RWPE2 (cell line): ENCODE measurements around the gene RARA.
A peak's percentile ranks its signal among the peaks of the same experiment; 100 is the strongest.

ENCODE experiments used
- ATAC-seq: fragments of 200-7000 bp; cut with Tn5 transposase; 3 replicates; pipeline ENCODE4 v1.9.1; 2021; ENCODE audit warnings: low read depth
- DNase-seq: peaks from one replicate; pipeline ENCODE4 v3.0.0-alpha.2; 2020; ENCODE audit warnings: low spot score
- H3K27ac ChIP-seq: fragments of 450-650 bp; 2 replicates; pipeline ENCODE4 v1.5.1; 2017; ENCODE audit warnings: mild to moderate bottlenecking; ENCODE audit not compliant: poor library complexity, severe bottlenecking
- H3K27me3 ChIP-seq: fragments of 250-450 bp; sonication (Bioruptor Pico); 2 replicates; pipeline ENCODE4 v1.5.1; 2021; ENCODE audit warnings: mild to moderate bottlenecking, moderate library complexity; ENCODE audit not compliant: insufficient read depth, poor library complexity, severe bottlenecking
- H3K36me3 ChIP-seq: fragments of 250-450 bp; sonication (Bioruptor Pico); 2 replicates; pipeline ENCODE4 v1.5.1; 2020; ENCODE audit warnings: low read depth, mild to moderate bottlenecking, moderate library complexity
- H3K4me1 ChIP-seq: fragments of 250-450 bp; sonication (Bioruptor Pico); 2 replicates; pipeline ENCODE4 v1.5.1; 2021; ENCODE audit warnings: mild to moderate bottlenecking, moderate library complexity; ENCODE audit not compliant: insufficient read depth, poor library complexity, severe bottlenecking
- H3K4me3 ChIP-seq: fragments of 250-450 bp; sonication (Bioruptor Pico); 2 replicates; pipeline ENCODE4 v1.5.1; 2021; ENCODE audit warnings: mild to moderate bottlenecking, moderate library complexity; ENCODE audit not compliant: severe bottlenecking
- H3K9me3 ChIP-seq: fragments of 250-450 bp; sonication (Bioruptor Pico); 2 replicates; pipeline ENCODE4 v1.5.1; 2021; ENCODE audit warnings: mild to moderate bottlenecking, moderate library complexity; ENCODE audit not compliant: severe bottlenecking
- TF ChIP-seq, protein P1 (sequence below): fragments of 450-650 bp; IDR thresholded peaks from one replicate; pipeline ENCODE4 v1.5.1; 2017; ENCODE audit warnings: mild to moderate bottlenecking, moderate library complexity; ENCODE audit not compliant: poor library complexity, severe bottlenecking

Gene RARA

DNA sequence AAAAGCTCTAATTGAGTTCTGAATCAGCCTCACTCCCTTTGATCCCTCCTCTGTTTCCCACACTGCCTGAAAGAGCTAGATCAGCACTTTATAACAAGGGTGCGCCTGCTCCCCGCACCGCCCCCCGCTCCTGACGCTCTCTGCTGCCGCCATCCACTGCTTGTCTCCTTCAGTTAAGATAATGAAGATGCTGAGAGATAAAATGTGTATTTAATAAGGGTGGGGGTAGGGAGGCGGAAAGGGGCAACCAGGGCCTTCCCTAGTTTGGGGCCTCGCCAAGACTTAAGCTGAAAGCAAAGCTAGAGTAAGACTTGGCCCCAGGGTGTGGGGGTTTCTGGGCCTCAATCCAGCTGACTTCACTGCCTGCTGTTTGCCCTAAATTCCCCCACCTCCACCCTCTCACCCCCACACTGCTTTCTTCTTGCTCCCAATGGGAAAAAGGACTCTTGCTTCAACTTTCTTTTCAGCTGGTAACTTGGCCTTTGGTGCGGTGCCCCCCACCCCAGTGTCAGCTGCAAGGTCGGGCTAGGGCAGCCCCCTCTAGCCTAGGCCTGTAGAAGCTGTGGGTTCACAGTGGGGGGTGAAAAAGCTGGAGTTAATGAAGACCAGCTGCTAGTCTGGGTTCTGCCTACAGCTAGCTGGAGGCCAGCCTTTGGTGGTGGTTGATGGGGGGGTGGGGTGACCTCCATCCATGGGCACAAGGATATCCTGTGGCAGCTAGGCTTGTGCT lies 1.8 kb upstream of the RARA start:
- Histone ChIP-seq H3K4me1 (peaks cover 57% of the 10 kb centered on the region), H3K4me3 (no peak overlapping the region), H3K27ac (peak overlapping the region; percentile 97), H3K27me3 (no peaks in the 10 kb centered on the region), H3K9me3 (no peaks in the 10 kb centered on the region), H3K36me3 (peaks cover 20% of the 10 kb centered on the region)
- TF ChIP-seq, protein P1, sequence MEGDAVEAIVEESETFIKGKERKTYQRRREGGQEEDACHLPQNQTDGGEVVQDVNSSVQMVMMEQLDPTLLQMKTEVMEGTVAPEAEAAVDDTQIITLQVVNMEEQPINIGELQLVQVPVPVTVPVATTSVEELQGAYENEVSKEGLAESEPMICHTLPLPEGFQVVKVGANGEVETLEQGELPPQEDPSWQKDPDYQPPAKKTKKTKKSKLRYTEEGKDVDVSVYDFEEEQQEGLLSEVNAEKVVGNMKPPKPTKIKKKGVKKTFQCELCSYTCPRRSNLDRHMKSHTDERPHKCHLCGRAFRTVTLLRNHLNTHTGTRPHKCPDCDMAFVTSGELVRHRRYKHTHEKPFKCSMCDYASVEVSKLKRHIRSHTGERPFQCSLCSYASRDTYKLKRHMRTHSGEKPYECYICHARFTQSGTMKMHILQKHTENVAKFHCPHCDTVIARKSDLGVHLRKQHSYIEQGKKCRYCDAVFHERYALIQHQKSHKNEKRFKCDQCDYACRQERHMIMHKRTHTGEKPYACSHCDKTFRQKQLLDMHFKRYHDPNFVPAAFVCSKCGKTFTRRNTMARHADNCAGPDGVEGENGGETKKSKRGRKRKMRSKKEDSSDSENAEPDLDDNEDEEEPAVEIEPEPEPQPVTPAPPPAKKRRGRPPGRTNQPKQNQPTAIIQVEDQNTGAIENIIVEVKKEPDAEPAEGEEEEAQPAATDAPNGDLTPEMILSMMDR, result no peak
- ATAC-seq (no peak; the same call in 2 of the 3 replicates), DNase-seq (peak; percentile 63)

DNA sequence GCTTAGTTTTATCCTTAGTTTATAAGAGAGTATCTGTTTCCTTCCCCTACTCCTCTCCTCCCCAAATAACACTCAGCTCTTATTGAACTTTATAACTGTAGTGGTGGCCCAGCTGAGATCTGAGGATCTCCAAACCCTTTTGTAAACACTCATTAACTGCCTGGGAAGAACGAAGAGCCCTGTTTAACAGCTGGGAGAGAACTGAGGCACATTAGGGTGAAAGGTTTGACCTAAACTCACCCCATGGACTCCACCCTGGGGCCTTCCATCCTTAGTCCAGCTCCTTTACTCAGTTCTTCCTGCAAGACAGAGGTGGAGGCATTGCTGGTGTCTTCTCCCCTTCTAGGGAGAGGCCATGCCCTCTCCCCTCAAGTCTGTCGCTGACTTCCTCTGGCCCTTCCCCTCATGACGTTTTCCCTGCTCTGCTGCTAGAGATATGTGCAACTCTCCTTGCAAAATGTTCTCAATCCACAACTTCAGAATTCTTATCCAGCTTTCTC lies 1.2 kb upstream of the RARA start:
- ATAC-seq (no peak), DNase-seq (no peak)
- Histone ChIP-seq H3K4me3 (no peak overlapping the region), H3K27ac (peak overlapping the region; percentile 97), H3K27me3 (no peaks in the 10 kb centered on the region), H3K36me3 (peaks cover 13% of the 10 kb centered on the region), H3K9me3 (no peaks in the 10 kb centered on the region), H3K4me1 (peaks cover 63% of the 10 kb centered on the region)
- TF ChIP-seq, protein P1, result no peak

DNA sequence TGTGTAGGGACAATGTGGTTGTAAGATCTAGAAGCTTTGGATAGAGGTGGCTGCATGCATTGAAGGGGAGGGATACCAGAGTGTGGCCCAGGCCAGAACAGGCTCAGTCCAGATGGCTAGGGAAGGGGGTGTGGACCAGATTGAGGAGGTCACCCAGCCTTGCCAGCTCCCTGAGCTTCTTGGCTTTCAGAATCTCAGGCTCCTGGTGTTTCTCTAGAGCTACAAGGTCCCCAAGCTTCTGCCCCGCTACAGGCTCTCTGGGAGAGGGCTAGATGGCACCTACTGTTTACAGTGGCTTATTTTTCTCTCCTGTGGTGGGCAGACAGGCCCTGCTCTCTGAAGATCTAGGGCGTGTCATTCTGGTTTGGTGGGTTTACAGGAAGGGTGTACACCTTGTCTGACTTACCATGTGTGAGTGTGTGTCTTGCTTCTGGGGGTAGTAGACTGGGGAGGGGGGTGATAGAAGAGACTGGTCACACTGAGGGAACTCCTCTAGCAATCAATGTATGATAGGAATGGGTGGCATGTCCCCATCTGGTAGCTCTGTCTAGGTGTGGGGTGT lies 1.1 kb downstream of the RARA start:
- ATAC-seq, result no peak
- peaks cover 75% of the 10 kb centered on the region for H3K4me1 ChIP-seq
- H3K4me3 ChIP-seq, result peak overlapping the region; percentile 47
- DNase-seq, result no peak
- H3K27me3 ChIP-seq, result no peaks in the 10 kb centered on the region
- H3K27ac ChIP-seq, result peak overlapping the region; percentile 97
- TF ChIP-seq, protein P1, result no peak
- no peaks in the 10 kb centered on the region for H3K36me3 ChIP-seq
- no peaks in the 10 kb centered on the region for H3K9me3 ChIP-seq

DNA sequence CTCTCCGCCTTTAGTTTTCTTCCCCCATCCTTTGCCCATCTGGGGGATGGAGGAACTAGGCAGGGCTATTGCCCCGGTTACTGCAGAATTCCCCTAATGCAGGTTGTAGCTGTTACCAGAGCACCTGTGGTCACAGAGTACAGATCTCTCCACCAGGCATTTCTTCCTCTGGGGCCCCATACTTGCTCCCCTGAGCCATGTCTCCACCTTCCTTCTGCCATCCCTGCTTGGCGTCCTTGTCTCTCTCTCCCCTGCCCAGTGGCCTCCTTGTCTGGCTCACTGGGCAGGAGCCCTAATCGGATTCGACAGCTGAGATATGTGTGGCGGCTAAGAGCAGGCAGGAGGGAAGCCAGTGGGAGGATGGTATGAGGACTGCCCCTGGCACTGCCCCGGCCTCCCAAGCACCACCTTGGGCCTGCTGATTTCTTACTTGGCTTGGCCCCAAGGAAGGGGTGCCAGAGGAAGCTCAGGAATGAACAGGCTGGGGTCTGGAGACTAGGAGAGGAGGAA lies 2.0 kb downstream of the RARA start:
- Histone ChIP-seq H3K27ac (peak overlapping the region; percentile 97), H3K36me3 (no peaks in the 10 kb centered on the region), H3K4me1 (peaks cover 84% of the 10 kb centered on the region), H3K4me3 (no peak overlapping the region), H3K9me3 (no peaks in the 10 kb centered on the region), H3K27me3 (no peaks in the 10 kb centered on the region)
- TF ChIP-seq, protein P1, result no peak
- no peak for DNase-seq
- ATAC-seq, result no peak
